GM18951 (cell line): Measurements from ENCODE around the gene FGGY.

Experiments used
- POLR2A ChIP-seq: IDR thresholded peaks from 4 replicates; pipeline ENCODE4 v1.6.1; 2011; ENCODE audit warnings: mild to moderate bottlenecking; ENCODE audit not compliant: insufficient read length, insufficient read depth; ENCODE audit errors: extremely low read depth
- in situ Hi-C: fragments of 300-500 bp; cut with MboI; formaldehyde crosslinking; loops from one replicate; pipeline ENCODE4 v1.12.0; 2022; ENCODE audit warnings: low sequenced_read_pairs, mixed read lengths, inconsistent platforms; ENCODE audit not compliant: unreplicated experiment

FGGY gene

GRCh38 chr1:59739111-59739510 is 442.2 kb downstream of the FGGY start:
- TF ChIP-seq POLR2A: no peak
- in situ Hi-C loops: no loop called here

GRCh38 chr1:59742526-59742925 is 445.6 kb downstream of the FGGY start:
- in situ Hi-C loops: no loop called here
- no peak for TF ChIP-seq POLR2A

- TF ChIP-seq POLR2A: no peak
- in situ Hi-C loops: no loop called here
These were observed 446.6 kb downstream of the FGGY start for GRCh38 chr1:59743324-59744091.

GRCh38 chr1:59747420-59748024 is 450.6 kb downstream of the FGGY start:
- TF ChIP-seq POLR2A: no peak
- in situ Hi-C loops: no loop called here

- in situ Hi-C loops: no loop called here
- TF ChIP-seq POLR2A: no peak
These were observed 451.2 kb downstream of the FGGY start for GRCh38 chr1:59748123-59748522.

GRCh38 chr1:59750328-59751003 is 453.6 kb downstream of the FGGY start:
- no peak for TF ChIP-seq POLR2A
- in situ Hi-C loops: loop anchor here (25.0 kb wide), 1 partner anchor 1238 kb away; no protein-coding TSS in a partner anchor

- no peak for TF ChIP-seq POLR2A
- in situ Hi-C loops: loop anchor here (25.0 kb wide), 1 partner anchor 1239 kb away; no protein-coding TSS in a partner anchor
These were observed 454.1 kb downstream of the FGGY start for GRCh38 chr1:59751004-59751395.

- in situ Hi-C loops: loop anchor here (25.0 kb wide), 1 partner anchor 1240 kb away; no protein-coding TSS in a partner anchor
- TF ChIP-seq POLR2A: no peak
These were observed 454.9 kb downstream of the FGGY start for GRCh38 chr1:59751801-59752200.

GRCh38 chr1:59752556-59753414 is 455.9 kb downstream of the FGGY start:
- TF ChIP-seq POLR2A: no peak
- in situ Hi-C loops: loop anchor here (25.0 kb wide), 1 partner anchor 1240 kb away; no protein-coding TSS in a partner anchor

GRCh38 chr1:59755069-59755685 is 458.3 kb downstream of the FGGY start:
- no peak for TF ChIP-seq POLR2A
- in situ Hi-C loops: loop anchor here (25.0 kb wide), 1 partner anchor 1243 kb away; no protein-coding TSS in a partner anchor

GRCh38 chr1:59757197-59757747 is 460.4 kb downstream of the FGGY start:
- no peak for TF ChIP-seq POLR2A
- in situ Hi-C loops: loop anchor here (25.0 kb wide), 1 partner anchor 1245 kb away; no protein-coding TSS in a partner anchor

- in situ Hi-C loops: loop anchor here (25.0 kb wide), 1 partner anchor 1247 kb away; no protein-coding TSS in a partner anchor
- no peak for TF ChIP-seq POLR2A
These were observed 462.4 kb downstream of the FGGY start for GRCh38 chr1:59759156-59759925.
